A673 (cell line): ENCODE data around the gene MATK.
"Not testable (repeated sequence)": the region's sequence is repeated elsewhere in the genome, so short reads cannot be mapped to it uniquely, and the experiment has no call there.

ENCODE experiments used
- CTCF ChIP-seq: fragments of 300-800, 200-600 bp; sonication (generic); conservative IDR thresholded peaks from 2 replicates; pipeline ENCODE4 v1.5.1; 2017; ENCODE audit warnings: low read depth, mild to moderate bottlenecking, antibody characterized with exemption, low read length, moderate library complexity, mixed read lengths
- EZH2 ChIP-seq: fragments of 200-600 bp; sonication (generic); IDR thresholded peaks from 2 replicates; pipeline ENCODE4 v1.6.1; 2017; ENCODE audit warnings: borderline replicate concordance, low read depth, mild to moderate bottlenecking, mixed read lengths, antibody characterized with exemption, low read length; ENCODE audit not compliant: poor library complexity, severe bottlenecking

- not testable (repeated sequence) for TF ChIP-seq CTCF, EZH2
Measured at GRCh38 chr19:3758297-3758696, 27.9 kb downstream of the MATK start.
